ENCODE measurements around the gene CDY2B.
"Not testable (repeated sequence)": the region's sequence is repeated elsewhere in the genome, so short reads cannot be mapped to it uniquely, and the experiment has no call there.

CDY2B gene

GRCh38 chrY:17880120-17880519, at the start of gene CDY2B:
Gene CDY2B (minus strand): TSS chrY:17880220. CDS start chrY:17879892, 328 bp downstream.
- DNase-seq (ENCODE audit: low spot score), result not testable (repeated sequence)

GRCh38 chrY:17908009-17908408, 28.0 kb upstream of the CDY2B start:
- DNase-seq (ENCODE audit: low spot score), result not testable (repeated sequence)

- DNase-seq (ENCODE audit: low spot score), result not testable (repeated sequence)
Measured at GRCh38 chrY:17907351-17907750, 27.3 kb upstream of the CDY2B start.

GRCh38 chrY:17881697-17882096, 1.7 kb upstream of the CDY2B start:
- not testable (repeated sequence) for DNase-seq (ENCODE audit: low spot score)

GRCh38 chrY:17876767-17877166, 3.3 kb downstream of the CDY2B start:
- not testable (repeated sequence) for DNase-seq (ENCODE audit: low spot score)

- not testable (repeated sequence) for DNase-seq (ENCODE audit: low spot score)
Measured at GRCh38 chrY:17875401-17875800, 4.6 kb downstream of the CDY2B start.

- not testable (repeated sequence) for DNase-seq (ENCODE audit: low spot score)
Measured at GRCh38 chrY:17871194-17871903, 8.7 kb downstream of the CDY2B start.

- not testable (repeated sequence) for DNase-seq (ENCODE audit: low spot score)
Measured at GRCh38 chrY:17870737-17871136, 9.3 kb downstream of the CDY2B start.

GRCh38 chrY:17867850-17868249, 12.2 kb downstream of the CDY2B start:
- DNase-seq (ENCODE audit: low spot score), result not testable (repeated sequence)

- not testable (repeated sequence) for DNase-seq (ENCODE audit: low spot score)
Measured at GRCh38 chrY:17860634-17861033, 19.4 kb downstream of the CDY2B start.

- not testable (repeated sequence) for DNase-seq (ENCODE audit: low spot score)
Measured at GRCh38 chrY:17856963-17857848, 22.8 kb downstream of the CDY2B start.

- DNase-seq (ENCODE audit: low spot score), result not testable (repeated sequence)
Measured at GRCh38 chrY:17856508-17856907, 23.5 kb downstream of the CDY2B start.

GRCh38 chrY:17849131-17849530, 30.9 kb downstream of the CDY2B start:
- not testable (repeated sequence) for DNase-seq (ENCODE audit: low spot score)

GRCh38 chrY:17832149-17832548, 47.9 kb downstream of the CDY2B start:
- DNase-seq (ENCODE audit: low spot score), result not testable (repeated sequence)
